ENCODE data around the gene TRAF3. TPM values are rescaled to one million over a fixed set of nuclear protein-coding genes. Genes with fewer than 3 reads are reported as not detected.

Gene TRAF3
- total RNA-seq, 1 donor from 2014 or later = 32.3 TPM

DNA sequence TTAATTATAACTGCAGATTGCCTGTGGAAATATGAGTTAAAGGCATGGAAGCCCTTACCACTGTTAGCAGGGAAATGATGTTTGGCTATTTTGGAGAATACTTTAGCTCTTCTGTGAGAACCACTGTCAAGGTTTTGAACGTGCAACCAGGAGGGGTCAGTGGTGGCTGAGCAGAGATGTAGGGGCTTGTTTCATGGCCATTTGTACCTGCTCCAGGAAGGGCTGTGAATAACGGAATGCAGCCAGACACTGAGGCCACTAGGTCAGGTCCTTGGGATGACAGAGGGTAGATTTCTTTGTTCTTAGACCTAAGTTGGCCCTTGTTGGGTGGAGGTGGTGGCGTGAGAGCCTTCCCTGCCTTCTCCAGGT is 8.3 kb downstream of the TRAF3 start:
- no peak for DNase-seq (ENCODE audit: low read depth)
- Histone ChIP-seq H3K27me3 (ENCODE audit: control insufficient read depth, insufficient read depth, low read length) (no peaks in the 10 kb centered on the region), H3K4me3 (ENCODE audit: low read depth, low read length) (no peak overlapping the region), H3K36me3 (ENCODE audit: control insufficient read depth, insufficient read depth, low read length) (no peaks in the 10 kb centered on the region)
- TF ChIP-seq CTCF (IDR thresholded peaks at IDR 0.05; ENCODE audit: insufficient read depth, low read length, poor library complexity, severe bottlenecking) = no peak

- no peak for DNase-seq (ENCODE audit: low read depth)
- no peak for TF ChIP-seq CTCF (IDR thresholded peaks at IDR 0.05; ENCODE audit: insufficient read depth, low read length, poor library complexity, severe bottlenecking)
- Histone ChIP-seq H3K36me3 (ENCODE audit: control insufficient read depth, insufficient read depth, low read length) (no peaks in the 10 kb centered on the region), H3K4me3 (ENCODE audit: low read depth, low read length) (no peak overlapping the region), H3K27me3 (ENCODE audit: control insufficient read depth, insufficient read depth, low read length) (no peaks in the 10 kb centered on the region)
Measured at GRCh38 chr14:102786768-102787167, 9.5 kb downstream of the TRAF3 start.

DNA sequence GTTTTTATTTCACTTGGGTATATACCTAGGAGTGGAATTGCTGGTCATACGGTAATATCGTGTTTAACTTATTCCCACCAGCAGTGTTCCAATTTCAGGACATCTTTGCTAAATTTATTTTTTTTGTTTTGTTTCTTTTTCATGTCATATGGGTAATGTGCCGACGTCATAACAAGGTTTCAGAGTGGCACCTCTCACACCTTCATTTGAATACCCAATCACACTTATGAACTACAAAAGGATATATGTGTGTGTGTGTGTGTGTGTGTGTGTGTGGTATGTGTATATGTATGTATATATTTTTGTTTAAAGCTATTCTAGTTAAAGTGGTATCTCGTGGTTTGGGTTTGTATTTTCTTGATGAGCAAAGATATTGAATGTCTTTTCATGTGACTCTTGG is 12.1 kb downstream of the TRAF3 start:
- Histone ChIP-seq H3K4me3 (ENCODE audit: low read depth, low read length) (no peak overlapping the region), H3K27me3 (ENCODE audit: control insufficient read depth, insufficient read depth, low read length) (no peaks in the 10 kb centered on the region), H3K36me3 (ENCODE audit: control insufficient read depth, insufficient read depth, low read length) (no peaks in the 10 kb centered on the region)
- TF ChIP-seq CTCF (IDR thresholded peaks at IDR 0.05; ENCODE audit: insufficient read depth, low read length, poor library complexity, severe bottlenecking) = no peak
- no peak for DNase-seq (ENCODE audit: low read depth)

GRCh38 chr14:102793531-102794328 is 16.5 kb downstream of the TRAF3 start:
- DNase-seq (ENCODE audit: low read depth) = no peak
- Histone ChIP-seq H3K27me3 (ENCODE audit: control insufficient read depth, insufficient read depth, low read length) (no peaks in the 10 kb centered on the region), H3K4me3 (ENCODE audit: low read depth, low read length) (no peak overlapping the region), H3K36me3 (ENCODE audit: control insufficient read depth, insufficient read depth, low read length) (no peaks in the 10 kb centered on the region)
- TF ChIP-seq CTCF (IDR thresholded peaks at IDR 0.05; ENCODE audit: insufficient read depth, low read length, poor library complexity, severe bottlenecking) = no peak

GRCh38 chr14:102795060-102795925 is 18.0 kb downstream of the TRAF3 start:
- no peak for DNase-seq (ENCODE audit: low read depth)
- peak; percentile 20 for TF ChIP-seq CTCF (IDR thresholded peaks at IDR 0.05; ENCODE audit: insufficient read depth, low read length, poor library complexity, severe bottlenecking)
- Histone ChIP-seq H3K36me3 (ENCODE audit: control insufficient read depth, insufficient read depth, low read length) (no peaks in the 10 kb centered on the region), H3K27me3 (ENCODE audit: control insufficient read depth, insufficient read depth, low read length) (no peaks in the 10 kb centered on the region), H3K4me3 (ENCODE audit: low read depth, low read length) (no peak overlapping the region)

All from kidney epithelial cell (primary cell).